Stimulated activated CD4-positive, alpha-beta T cell treated with anti-CD3 and anti-CD28 coated beads, Interleukin-4, amount 100 ng/mL, for 24 hours (primary cell): ENCODE results near the gene PRR14.

Experiments used
- DNase-seq: peaks from one replicate; pipeline ENCODE4 v3.0.0-alpha.2; 2020

PRR14 gene

GRCh38 chr16:30660424-30661261, 9.9 kb downstream of the PRR14 start:
- DNase-seq, result peak; percentile 89

DNA sequence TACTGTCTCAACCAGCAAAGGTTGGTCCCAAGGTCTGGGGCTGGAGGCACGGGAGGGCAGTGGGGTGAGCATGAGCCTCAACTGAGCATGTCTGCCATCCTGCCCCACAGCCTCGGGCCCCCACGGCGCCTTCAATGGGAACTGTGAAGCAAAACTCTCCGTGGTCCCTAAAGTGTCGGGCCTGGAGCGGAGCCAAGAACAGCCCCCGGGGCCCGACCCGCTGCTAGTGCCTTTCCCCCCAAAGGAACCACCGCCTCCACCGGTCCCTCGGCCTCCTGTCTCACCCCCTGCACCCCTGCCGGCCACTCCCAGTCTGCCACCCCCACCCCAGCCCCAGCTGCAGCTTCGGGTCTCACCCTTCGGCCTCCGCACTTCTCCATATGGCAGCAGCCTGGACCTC, 11.7 kb downstream of the PRR14 start:
- DNase-seq, result no peak

DNA sequence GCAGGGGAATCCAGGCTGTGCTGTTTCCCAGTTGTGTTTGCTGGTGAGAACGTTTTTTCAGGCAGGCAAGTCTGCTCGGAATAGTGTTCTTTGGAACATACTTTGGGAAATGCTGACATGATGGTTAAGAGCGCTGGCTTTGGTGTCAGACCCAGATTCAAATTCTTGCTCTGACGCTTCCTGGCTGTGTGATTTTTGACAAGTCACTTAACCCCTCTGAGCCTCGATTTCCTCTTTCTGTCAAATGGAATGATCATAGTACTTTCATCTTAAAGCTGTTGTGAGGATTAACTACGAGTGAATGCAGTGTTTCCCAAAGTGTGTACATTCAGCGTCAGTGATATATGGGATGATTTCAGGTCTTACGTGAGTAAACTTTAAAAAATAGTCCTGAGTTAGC, 12.3 kb downstream of the PRR14 start:
- no peak for DNase-seq

DNA sequence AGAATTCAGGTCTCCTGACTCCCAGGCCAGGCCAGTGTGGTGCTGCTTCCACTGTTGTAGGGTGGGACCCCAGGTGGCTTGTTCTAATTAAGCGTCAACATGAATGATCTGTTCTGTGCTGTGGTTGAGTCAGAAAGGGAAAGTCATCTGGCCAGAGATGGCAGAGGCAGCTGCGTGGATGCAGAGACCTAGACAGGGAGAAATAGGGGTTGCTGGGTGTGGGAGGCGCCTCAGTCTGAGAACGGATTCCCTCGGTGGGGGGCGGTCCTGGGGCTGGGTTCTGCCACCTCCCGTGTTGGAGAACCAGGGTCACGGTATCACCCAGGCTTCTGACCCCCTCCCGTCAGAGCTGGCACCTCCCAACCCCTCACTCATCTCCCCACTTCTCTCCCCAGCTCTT, 13.1 kb downstream of the PRR14 start:
- DNase-seq, result no peak

GRCh38 chr16:30664616-30665109, 13.9 kb downstream of the PRR14 start:
- DNase-seq, result no peak

DNA sequence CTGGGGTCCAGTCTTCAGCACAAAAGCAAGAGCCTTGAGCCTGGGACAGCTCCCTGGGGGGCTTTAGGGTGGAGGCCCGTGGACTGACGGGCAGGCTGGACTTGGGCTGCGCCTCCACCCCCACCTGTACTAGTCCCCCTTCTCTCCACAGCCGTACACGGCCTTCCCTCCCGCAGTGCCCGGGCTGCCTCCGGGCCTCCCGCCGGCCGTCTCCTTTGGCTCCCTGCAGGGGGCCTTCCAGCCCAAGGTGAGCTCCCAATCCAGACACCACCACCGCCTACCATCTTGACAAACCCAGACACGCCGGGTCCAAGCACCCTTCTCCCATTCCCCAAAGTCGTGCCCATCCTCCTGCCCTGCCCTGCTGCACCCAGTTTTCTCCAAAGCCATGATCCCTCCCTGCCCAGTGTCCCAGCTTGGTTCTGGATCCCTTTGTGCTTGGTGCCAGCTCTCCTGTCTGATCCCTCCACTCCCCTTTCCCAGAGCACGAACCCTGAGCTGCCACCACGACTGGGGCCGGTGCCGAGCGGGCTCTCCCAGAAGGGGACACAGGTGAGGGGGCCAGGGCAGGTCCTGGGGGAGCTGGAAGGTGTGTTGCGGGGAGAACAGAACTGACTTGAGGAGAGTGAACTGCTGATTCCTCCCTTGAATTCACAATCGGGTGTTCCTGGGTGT, 14.5 kb downstream of the PRR14 start:
- no peak for DNase-seq

- DNase-seq, result no peak
Measured at GRCh38 chr16:30665830-30666190, 15.1 kb downstream of the PRR14 start.

- DNase-seq, result no peak
Measured at GRCh38 chr16:30666681-30667080, 15.9 kb downstream of the PRR14 start.

DNA sequence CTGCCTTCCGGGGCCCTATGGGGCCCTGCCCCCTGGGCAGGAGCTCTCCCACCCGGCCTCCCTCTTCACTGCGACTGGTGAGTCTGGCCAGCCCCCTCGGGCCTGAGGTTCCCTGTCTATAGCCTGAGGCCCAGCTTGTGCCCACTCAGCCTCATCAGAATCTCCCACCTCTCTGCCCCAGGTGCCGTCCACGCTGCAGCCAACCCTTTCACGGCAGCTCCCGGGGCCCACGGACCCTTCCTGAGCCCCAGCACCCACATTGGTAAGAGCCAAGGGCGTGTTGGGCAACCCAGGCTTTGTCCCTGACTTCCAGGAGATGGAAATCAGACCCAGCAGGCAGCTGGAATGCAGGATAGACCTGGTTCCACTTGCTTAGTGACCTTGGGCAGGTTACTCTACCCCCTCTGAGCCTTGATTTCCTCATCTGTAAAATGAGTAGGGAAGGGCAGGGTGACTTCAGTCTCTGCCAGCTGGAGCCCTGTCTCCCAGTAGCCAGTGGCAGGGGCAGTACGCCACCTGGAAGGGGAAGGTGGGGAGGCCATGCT, 16.7 kb downstream of the PRR14 start:
- no peak for DNase-seq

DNA sequence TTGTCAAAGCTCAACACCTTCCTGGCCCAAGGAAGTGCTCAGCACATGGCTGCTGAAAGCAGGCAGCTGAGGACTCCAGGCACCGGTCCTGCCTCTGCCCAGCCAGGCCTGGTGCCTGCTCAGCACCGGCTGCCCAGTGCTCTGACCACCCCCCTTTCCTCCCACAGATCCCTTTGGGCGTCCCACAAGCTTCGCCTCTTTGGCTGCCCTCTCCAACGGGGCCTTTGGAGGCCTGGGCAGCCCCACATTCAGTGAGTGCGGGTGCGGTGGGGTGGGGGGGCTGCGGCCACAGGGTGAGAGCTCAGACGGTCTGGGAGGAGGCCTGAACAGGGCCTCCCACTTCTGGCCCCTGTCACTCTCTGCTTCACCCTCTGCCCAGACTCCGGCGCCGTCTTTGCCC, 17.6 kb downstream of the PRR14 start:
- no peak for DNase-seq

- DNase-seq, result no peak
Measured at GRCh38 chr16:30669026-30669902, 18.5 kb downstream of the PRR14 start.

- no peak for DNase-seq
Measured at GRCh38 chr16:30669903-30670824, 19.4 kb downstream of the PRR14 start.

DNA sequence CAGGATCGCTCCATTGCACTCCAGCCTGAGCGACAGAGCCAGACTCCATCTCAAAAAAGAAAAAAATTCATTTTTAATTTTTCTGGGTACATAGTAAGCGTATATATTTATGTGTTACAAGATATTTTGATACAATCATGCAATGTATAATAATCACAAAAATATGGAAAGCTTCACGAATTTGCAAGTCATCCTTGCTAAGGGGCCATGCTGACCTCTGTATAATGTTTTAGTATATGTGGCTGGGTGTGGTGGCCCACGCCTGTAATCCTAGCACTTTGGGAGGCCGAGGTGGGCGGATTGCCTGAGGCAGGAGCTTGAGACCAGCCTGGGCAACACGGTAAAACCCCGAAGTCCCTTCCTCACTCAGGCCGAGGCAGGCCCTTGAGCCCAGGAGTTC, 24.4 kb downstream of the PRR14 start:
- DNase-seq, result no peak

- DNase-seq, result no peak
Measured at GRCh38 chr16:30677931-30678585, 27.3 kb downstream of the PRR14 start.

- no peak for DNase-seq
Measured at GRCh38 chr16:30678586-30678970, 27.8 kb downstream of the PRR14 start.

DNA sequence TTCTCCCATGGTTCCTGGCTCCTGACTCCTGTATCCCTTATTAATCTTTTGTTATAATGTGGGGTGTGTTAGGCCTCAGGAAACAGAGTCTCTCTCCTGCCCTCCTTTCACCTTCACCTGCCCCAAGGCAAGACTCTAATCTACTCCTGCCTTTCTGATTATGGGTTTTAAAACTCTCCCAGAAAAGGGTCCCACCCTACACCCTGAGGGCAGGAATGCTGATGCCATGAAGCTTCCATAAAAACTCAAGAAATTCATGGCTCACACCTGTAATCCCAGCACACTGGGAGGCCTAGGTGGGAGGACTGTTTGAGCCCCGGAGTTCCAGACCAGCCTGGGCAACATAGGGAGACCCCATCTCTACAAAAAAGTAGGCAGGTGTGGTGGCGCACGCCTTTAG, 29.6 kb downstream of the PRR14 start:
- no peak for DNase-seq

DNA sequence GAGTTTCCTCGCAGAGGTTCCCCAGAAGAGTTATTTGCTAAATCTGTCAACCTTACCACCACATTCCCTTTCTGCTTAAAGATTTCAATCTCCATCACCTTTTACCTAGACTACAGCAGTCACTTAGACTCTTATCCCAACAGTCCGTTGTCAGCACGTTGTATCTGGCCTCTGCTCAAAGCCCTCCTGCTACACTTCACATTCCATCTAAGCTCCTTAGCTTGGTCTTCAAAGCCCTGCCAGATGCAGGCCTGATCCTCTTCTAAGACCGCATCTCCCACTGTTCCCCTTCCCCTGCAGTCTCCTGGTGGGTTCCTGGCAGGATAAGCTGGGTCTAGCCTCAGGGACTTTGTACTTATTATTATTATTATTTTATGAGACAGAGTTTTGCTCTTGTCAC, 37.9 kb downstream of the PRR14 start:
- no peak for DNase-seq

GRCh38 chr16:30691907-30692306, 41.1 kb downstream of the PRR14 start:
- no peak for DNase-seq

DNA sequence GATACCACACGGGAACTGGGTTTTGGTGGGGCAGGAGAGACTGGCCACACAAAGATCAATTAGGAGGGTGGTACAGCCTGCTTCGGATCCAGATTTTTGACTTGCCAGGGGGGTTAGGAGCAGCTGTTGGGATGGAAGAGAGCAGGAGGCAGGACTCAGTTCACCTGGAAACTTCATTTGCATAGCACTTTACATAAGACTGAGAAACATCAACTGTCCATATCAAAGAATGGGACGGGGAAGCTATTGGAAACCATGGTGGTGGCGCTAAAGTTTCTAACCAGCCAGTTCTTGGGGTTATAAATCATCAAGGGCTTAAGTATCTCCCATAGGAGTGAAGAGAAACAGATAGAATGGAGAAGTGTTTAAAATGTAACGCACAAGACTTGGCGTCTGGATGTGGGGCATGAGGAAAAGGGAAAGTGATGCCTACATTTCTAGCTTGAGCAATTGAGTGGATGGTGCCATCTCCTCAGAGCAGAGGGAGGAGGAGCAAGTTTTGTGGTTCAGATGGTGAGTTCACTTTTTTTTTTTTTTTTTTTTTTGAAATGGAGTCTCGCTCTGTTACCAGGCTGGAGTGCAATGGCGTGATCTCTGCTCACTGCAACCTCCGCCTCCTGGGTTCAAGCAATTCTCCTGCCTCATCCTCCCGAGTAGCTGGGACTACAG, 41.8 kb downstream of the PRR14 start:
- DNase-seq, result no peak

DNA sequence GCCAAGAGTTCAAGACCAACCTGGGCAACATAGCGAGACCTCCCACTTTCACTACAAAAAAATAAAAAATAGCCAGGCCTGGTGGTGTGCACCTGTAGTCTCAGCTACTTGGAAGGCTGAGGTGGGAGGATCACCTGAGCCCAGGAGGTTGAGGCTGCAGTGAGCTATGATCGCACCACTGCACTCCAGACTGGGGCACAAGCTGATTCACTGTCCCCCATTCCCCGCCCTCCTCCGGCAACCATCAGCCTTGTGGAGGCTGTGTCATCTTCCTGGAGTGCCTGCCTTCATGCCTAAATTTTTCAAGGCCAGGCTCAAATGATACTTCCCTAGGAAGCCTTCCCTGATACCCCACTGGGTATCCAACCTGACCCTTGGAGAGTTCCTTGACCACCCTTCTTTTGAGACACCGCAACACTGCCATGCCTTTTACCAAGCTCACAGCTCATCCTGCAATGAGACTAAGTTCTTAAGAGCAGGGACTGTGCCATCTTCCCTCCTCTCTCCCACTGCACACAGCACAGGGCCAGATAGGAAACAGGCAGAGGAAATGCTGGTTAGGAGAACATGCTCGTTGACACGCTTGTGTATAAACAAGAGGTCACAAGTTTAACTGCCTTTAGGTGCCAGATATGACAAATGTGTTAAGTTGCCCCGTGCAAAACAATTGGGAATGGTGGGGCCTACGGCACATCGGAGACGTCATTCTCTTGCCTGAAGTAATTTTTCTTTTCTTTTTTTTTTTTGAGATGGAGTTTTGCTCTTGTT, 44.4 kb downstream of the PRR14 start:
- no peak for DNase-seq
